Activated CD4-positive, alpha-beta T cell treated with anti-CD3 and anti-CD28 coated beads, Interleukin-2, amount 10 ng/mL, durations not matched to agents 7 days and 5 days (primary cell): ENCODE results near the gene NALCN. TPM values are rescaled to one million over a fixed set of nuclear protein-coding genes. Genes with fewer than 3 reads are reported as not detected.

Source experiments
- CTCF ChIA-PET: fragments of 350-600 bp; sonication (Branson Sonifier 250); formaldehyde crosslinking; loops from one replicate; lab custom pipeline; 2021; ENCODE audit warnings: antibody characterized with exemption; lab: Charles Lee
- POLR2A ChIA-PET: fragments of 350-600 bp; sonication (Branson Sonifier 250); formaldehyde crosslinking; loops from one replicate; lab custom pipeline; 2021; ENCODE audit warnings: antibody characterized with exemption; lab: Charles Lee
- DNase-seq: peaks from one replicate; pipeline ENCODE4 v3.0.0-alpha.2; 2020
- H3K27ac Mint-ChIP-seq: one replicate; pipeline ENCODE4 v1.8.0; 2021; ENCODE audit warnings: mild to moderate bottlenecking, moderate library complexity, mixed read lengths
- H3K27me3 Mint-ChIP-seq: one replicate; pipeline ENCODE4 v1.8.0; 2021; ENCODE audit warnings: mixed read lengths
- H3K36me3 Mint-ChIP-seq: one replicate; pipeline ENCODE4 v1.8.0; 2021; ENCODE audit warnings: low read depth, mixed read lengths
- H3K4me1 Mint-ChIP-seq: one replicate; pipeline ENCODE4 v1.8.0; 2021; ENCODE audit warnings: mixed read lengths
- H3K4me3 Mint-ChIP-seq: one replicate; pipeline ENCODE4 v1.8.0; 2021; ENCODE audit warnings: mild to moderate bottlenecking, moderate library complexity, mixed read lengths
- H3K9me3 Mint-ChIP-seq: one replicate; pipeline ENCODE4 v1.8.0; 2021; ENCODE audit warnings: mixed read lengths
- total RNA-seq, 2 experiments: library from RNA; stranded (reverse); gene quantifications; one replicate each; pipeline ENCODE4 v1.2.3, GENCODE V29; 2021

Gene NALCN
- total RNA-seq, 2 experiments from 2014 or later: not detected

DNA sequence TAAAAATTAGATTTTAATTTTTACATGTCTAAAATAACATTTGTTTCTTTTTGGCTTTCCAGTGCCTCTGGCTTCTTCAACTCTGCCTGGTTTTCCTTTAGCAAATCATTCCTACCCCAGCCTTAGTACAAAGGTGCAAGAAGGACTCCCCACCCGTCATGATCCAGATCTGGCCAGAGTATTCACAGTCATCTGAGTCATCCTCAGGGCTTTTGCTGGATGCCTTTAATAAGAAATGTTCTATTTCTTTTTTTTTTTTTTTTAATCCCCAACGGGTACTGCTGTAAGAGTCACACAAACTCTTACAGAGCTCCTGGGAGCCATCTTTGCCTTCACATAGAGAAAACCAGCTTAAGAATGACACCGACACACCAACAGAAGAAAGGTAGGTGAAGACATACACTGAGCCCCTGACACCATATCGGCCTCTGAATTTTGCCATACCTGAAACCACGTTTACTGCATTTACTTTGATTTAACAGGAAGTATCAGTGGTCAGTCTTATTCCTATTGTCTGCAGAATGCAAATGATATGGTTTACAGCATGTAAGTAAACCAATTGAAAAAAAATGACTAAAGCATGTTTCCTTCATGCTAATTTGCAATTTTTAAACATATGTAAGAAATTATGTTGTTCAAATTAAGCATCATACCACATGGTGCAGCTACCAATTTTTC, 184.4 kb downstream of the NALCN start:
- no peak for DNase-seq
- H3K9me3 Mint-ChIP-seq: no peaks in the 10 kb centered on the region
- no peak overlapping the region for H3K4me3 Mint-ChIP-seq
- CTCF ChIA-PET: interaction anchor here (0.6 kb wide), 1 partner anchor 542 kb away, joined by 3 read pairs; no protein-coding TSS in a partner anchor
- H3K27ac Mint-ChIP-seq: no peak overlapping the region
- POLR2A ChIA-PET: no interaction called here
- no peaks in the 10 kb centered on the region for H3K27me3 Mint-ChIP-seq
- H3K4me1 Mint-ChIP-seq: no peaks in the 10 kb centered on the region
- H3K36me3 Mint-ChIP-seq: no peaks in the 10 kb centered on the region

DNA sequence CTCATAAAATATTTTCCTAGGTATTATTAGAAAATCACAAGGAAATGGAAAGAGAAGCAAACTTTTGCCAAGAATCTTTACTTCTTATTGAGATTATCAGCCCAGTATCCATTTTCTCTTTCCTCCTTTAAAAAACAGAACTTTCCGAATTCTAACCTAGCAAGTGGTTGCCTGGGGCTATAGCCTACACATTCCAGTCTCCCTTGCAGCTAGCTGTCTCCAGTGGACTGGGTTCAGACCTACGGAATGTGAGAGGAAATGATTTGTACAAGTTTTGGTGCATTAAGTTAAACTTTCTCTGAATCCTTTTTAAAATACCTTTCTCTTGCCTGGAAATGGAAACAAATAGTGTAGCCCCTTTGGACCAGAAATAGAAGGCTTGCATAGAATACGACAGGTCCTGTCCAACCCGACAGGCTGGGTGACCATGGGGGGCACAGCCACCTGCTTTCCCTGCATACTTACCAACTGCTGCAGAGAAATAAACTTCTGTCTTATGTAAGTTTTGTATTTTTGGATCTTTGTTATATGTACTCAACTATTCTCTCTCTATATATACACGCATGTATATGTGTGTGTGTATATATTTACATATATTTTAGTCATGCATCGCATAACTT, 185.9 kb downstream of the NALCN start:
- no peaks in the 10 kb centered on the region for H3K4me1 Mint-ChIP-seq
- H3K36me3 Mint-ChIP-seq: no peaks in the 10 kb centered on the region
- H3K27ac Mint-ChIP-seq: no peak overlapping the region
- ChIA-PET CTCF (no interaction called here), POLR2A (no interaction called here)
- no peaks in the 10 kb centered on the region for H3K27me3 Mint-ChIP-seq
- H3K4me3 Mint-ChIP-seq: no peak overlapping the region
- no peaks in the 10 kb centered on the region for H3K9me3 Mint-ChIP-seq
- DNase-seq: no peak

DNA sequence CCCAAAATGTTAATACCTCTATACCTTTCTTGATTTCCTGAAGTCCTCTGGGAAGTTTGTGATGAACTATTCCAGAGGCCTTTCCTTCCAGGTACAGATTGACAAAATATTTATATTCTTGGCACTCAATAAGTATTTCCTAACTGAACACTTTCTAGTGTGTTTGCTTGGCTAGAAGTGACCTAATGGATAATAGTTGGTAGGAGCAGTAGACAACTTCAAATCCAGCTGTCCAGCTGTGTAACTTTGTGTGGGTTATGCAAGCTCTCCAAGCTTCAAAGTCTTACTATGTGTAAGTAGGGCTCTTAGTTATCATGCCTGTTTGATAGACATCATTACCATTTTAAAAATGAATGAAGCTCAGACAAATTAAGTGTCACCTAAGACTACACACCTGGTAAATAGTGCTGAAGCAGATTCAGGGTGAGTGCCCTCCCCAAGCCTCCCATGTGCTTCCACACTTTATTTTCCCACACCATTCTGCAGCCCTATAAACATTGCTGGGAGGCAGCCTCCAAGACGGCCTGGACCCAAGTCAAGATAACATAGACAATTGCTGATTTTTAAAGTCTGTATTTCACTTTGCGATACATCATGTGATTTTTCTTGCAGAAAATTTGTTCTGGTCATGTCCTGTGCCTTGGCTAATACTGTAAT, 196.6 kb downstream of the NALCN start:
- Mint-ChIP-seq H3K27ac (no peak overlapping the region), H3K27me3 (no peaks in the 10 kb centered on the region), H3K9me3 (no peaks in the 10 kb centered on the region), H3K4me1 (no peaks in the 10 kb centered on the region), H3K36me3 (no peaks in the 10 kb centered on the region), H3K4me3 (no peak overlapping the region)
- CTCF ChIA-PET: interaction anchor here (0.6 kb wide), 1 partner anchor 374 kb away, joined by 3 read pairs; no protein-coding TSS in a partner anchor
- DNase-seq: no peak
- POLR2A ChIA-PET: no interaction called here

DNA sequence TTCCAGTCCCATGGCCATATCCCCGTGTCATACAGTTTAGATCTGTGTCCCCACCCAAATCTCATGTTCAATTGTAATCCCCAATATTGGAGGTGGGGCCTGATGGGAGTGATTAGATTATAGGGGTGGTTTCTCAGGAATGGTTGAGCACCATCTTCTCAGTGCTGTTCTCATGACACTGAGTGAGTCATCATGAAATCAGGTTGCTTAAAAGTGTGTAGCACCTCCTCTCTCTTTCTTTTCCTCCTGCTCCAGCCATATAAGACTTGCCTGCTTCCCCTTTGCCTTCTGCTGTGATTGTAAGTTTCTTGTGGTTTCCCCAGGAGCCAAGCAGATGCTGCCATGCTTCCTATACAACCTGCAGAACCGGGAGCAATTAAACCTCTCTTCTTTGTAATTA, 197.8 kb downstream of the NALCN start:
- no peak for DNase-seq
- no peaks in the 10 kb centered on the region for H3K27me3 Mint-ChIP-seq
- no peak overlapping the region for H3K4me3 Mint-ChIP-seq
- H3K36me3 Mint-ChIP-seq: no peaks in the 10 kb centered on the region
- no peak overlapping the region for H3K27ac Mint-ChIP-seq
- no peaks in the 10 kb centered on the region for H3K4me1 Mint-ChIP-seq
- H3K9me3 Mint-ChIP-seq: no peaks in the 10 kb centered on the region
- ChIA-PET CTCF (no interaction called here), POLR2A (no interaction called here)

DNA sequence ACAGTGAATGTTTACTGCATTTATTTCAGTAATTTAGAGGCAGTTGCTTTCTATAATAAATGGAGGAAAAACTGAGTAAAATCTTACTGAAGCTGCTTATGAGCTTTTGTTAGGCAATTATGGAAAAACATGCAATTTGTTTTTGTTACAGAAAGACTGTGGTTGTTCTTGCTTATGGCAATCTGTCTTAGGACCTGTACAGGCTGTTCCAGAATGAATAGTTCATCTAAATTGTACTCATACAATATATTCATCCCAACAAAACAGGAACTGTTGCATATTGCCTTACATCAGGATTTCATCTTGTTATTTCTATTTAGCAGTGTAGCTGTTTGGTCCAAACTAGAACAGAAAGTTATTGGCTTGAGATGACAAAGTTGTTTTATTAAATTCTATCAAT, 199.2 kb downstream of the NALCN start:
- Mint-ChIP-seq H3K27me3 (no peaks in the 10 kb centered on the region), H3K36me3 (no peaks in the 10 kb centered on the region), H3K4me1 (no peaks in the 10 kb centered on the region), H3K9me3 (no peaks in the 10 kb centered on the region), H3K4me3 (no peak overlapping the region), H3K27ac (no peak overlapping the region)
- ChIA-PET CTCF (no interaction called here), POLR2A (no interaction called here)
- DNase-seq: no peak

DNA sequence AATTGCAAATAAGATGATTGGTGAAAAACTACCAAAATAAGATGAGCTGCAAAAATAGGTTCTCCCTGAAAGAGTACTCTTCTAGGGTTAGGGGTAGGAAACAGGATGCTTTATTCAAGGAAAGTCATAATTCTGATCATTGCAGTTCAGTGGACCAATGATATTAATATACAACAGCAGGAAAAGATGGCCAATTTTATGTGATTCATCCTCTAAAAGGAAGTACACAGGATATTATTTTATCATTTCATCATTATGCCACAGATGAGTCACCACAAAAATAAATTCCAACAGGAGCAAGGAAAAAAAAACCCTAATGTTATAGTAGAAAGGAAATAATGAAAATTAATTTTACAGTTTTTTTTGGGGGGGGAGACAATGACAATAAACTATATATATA, 205.0 kb downstream of the NALCN start:
- no peaks in the 10 kb centered on the region for H3K9me3 Mint-ChIP-seq
- H3K27ac Mint-ChIP-seq: no peak overlapping the region
- no peaks in the 10 kb centered on the region for H3K27me3 Mint-ChIP-seq
- no peak for DNase-seq
- H3K4me3 Mint-ChIP-seq: no peak overlapping the region
- no peaks in the 10 kb centered on the region for H3K36me3 Mint-ChIP-seq
- CTCF ChIA-PET: no interaction called here
- POLR2A ChIA-PET: no interaction called here
- H3K4me1 Mint-ChIP-seq: no peaks in the 10 kb centered on the region

DNA sequence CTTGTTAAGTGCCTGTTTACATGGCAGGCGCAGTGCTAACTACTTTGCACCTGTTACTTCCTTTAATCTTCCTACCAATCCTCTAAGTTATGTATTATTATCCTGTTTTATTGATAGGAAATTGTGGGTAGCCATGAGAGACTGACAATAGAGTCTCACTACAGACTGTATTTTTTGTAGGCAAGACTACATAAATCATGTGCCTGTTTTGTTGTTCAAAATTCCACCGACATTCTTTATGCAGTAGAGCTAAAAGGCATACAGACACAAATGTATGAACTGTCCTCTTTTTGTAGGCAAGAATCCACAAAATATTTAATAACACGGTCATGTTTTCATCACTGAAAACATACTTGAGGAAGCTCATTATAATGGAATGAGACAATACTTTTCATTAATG, 205.5 kb downstream of the NALCN start:
- ChIA-PET CTCF (no interaction called here), POLR2A (no interaction called here)
- Mint-ChIP-seq H3K9me3 (no peaks in the 10 kb centered on the region), H3K27ac (no peak overlapping the region), H3K36me3 (no peaks in the 10 kb centered on the region), H3K4me3 (no peak overlapping the region), H3K4me1 (no peaks in the 10 kb centered on the region), H3K27me3 (no peaks in the 10 kb centered on the region)
- DNase-seq: no peak

DNA sequence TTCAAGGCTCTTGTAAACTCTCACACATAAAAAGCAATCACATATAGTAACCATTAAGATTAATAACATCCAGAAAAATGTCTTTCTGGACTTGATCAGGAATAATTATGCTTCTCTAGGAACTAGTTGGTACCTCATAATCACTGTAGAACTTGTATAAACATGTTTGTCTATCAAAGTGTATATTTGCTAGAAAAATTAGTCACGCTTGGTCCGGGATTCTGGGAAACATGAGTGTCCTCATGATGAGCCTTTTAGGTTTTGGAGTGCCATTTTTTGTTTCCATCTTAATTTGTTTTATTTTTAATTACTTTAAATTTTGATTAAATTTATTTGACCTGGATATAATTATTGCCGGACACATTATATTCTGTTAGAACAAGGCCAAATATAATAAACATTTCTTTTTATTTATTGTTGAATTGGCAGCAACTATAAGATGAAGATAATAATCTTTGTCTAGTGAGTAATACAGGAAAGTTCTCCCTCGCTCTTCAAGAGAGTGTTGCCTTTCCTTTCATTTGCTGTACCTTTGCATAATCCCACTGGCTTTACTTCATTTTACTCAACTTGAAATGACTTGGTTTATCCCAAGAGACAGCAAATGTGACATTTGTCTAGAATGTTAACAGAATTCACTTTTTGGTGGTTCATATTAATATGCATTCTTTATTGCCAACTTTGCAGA, 207.0 kb downstream of the NALCN start:
- Mint-ChIP-seq H3K9me3 (no peaks in the 10 kb centered on the region), H3K27me3 (peaks cover 1% of the 10 kb centered on the region), H3K36me3 (no peaks in the 10 kb centered on the region), H3K4me1 (no peaks in the 10 kb centered on the region), H3K27ac (no peak overlapping the region), H3K4me3 (no peak overlapping the region)
- DNase-seq: no peak
- CTCF ChIA-PET: no interaction called here
- POLR2A ChIA-PET: no interaction called here

DNA sequence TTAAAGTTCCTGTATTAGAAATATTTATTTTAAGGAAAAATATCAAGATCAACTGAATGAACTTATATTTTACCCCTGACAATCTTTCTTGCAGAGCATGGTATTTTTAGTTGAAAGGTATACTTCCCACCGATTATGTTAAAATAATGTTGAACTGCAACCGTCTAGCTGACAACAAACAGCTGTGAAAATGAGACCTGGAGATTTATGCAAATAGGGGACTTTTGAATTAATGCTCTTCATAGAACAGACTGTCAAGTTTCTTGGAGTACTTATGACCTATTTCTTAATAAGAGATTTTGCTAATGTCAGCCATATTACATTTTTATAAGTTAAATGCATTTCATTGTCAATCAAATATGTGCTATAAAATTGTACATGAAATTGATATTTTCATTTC, 210.9 kb downstream of the NALCN start:
- no peaks in the 10 kb centered on the region for H3K4me1 Mint-ChIP-seq
- H3K4me3 Mint-ChIP-seq: no peak overlapping the region

DNA sequence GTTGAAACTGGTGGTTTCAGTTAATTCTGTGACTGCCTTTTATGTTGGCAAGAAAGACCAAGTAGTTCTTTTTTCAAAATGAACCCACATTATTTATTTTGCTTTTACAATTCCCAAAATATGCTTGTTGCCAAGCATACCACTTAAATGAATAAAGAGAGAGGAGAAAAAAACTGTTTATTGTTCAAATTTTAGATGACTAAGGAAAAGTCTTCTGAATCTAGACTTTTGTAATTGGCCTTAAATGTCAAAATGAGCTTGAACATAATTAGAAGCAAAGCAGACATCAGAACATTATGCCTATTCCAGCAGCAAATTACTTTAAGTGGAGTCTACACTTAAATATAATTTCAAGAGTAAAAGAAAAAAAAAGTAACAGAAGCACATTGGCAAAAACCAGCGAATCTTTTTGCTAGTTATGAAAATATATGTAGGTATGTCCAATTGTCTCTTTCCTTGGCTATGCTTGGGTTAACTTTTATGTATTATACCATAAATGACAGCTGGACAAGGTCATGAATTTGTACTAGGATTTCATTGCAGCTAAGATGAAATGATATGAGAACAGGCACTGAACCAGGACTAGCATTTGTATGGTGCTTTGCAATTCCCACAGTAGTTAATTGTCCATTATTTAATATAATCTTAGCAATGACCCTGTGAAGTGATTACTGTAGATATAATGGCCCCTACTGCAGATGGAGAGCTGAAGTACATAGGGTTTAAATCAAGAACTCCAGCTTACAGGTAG, 211.9 kb downstream of the NALCN start:
- H3K27me3 Mint-ChIP-seq: peaks cover 1% of the 10 kb centered on the region
- DNase-seq: no peak
- no peak overlapping the region for H3K27ac Mint-ChIP-seq
- no peaks in the 10 kb centered on the region for H3K9me3 Mint-ChIP-seq
- no peaks in the 10 kb centered on the region for H3K36me3 Mint-ChIP-seq
- CTCF ChIA-PET: no interaction called here
- no peak overlapping the region for H3K4me3 Mint-ChIP-seq
- POLR2A ChIA-PET: no interaction called here
- no peaks in the 10 kb centered on the region for H3K4me1 Mint-ChIP-seq

More for the DNA sequence above, 210.9 kb downstream of the NALCN start:
- POLR2A ChIA-PET: no interaction called here
- no peak overlapping the region for H3K27ac Mint-ChIP-seq
- H3K27me3 Mint-ChIP-seq: peaks cover 1% of the 10 kb centered on the region
- no peak for DNase-seq
- CTCF ChIA-PET: no interaction called here
- H3K9me3 Mint-ChIP-seq: no peaks in the 10 kb centered on the region
- H3K36me3 Mint-ChIP-seq: no peaks in the 10 kb centered on the region

DNA sequence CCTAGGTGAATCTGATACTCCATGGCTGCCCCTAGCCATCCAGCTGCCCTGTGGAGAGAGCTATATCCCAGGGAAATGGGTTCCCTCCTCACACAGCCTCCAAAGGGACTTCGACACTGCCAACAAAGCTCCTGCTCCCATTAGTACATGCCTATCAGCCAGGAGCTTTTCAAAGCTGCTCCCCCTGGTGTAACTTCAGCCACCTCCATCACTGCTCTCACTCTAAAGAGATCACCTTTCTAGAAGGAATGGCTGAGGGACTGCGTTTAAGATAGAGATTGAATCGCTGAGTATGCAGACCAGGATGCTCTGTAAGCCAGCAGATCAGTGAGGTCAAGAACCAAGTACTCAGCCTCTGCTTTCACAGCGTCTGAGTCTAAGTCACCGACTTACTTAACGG, 213.7 kb downstream of the NALCN start:
- no peaks in the 10 kb centered on the region for H3K36me3 Mint-ChIP-seq
- DNase-seq: no peak
- ChIA-PET CTCF (no interaction called here), POLR2A (no interaction called here)
- peaks cover 1% of the 10 kb centered on the region for H3K27me3 Mint-ChIP-seq
- no peaks in the 10 kb centered on the region for H3K4me1 Mint-ChIP-seq
- no peak overlapping the region for H3K4me3 Mint-ChIP-seq
- H3K9me3 Mint-ChIP-seq: no peaks in the 10 kb centered on the region
- H3K27ac Mint-ChIP-seq: no peak overlapping the region

DNA sequence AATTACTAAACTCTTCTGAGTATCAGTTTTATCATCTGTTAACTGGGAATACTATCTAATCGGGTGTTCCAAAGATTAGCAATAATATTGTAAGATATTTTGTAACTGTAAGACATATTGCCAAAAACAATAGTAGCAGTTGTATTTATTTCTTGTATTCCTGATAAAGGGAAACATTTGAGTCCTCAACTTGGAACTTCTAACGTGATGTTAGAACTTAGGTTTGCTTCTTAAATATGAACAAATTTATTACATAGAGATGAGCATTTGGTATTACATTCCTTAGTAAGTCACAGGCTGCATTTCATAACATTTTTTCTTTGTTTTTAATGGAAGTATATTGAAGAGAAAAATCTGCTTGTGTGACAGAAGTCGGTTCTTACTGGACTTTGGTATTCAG, 225.3 kb downstream of the NALCN start:
- Mint-ChIP-seq H3K9me3 (no peaks in the 10 kb centered on the region), H3K4me3 (no peak overlapping the region), H3K36me3 (no peaks in the 10 kb centered on the region), H3K27ac (no peak overlapping the region), H3K27me3 (peaks cover 4% of the 10 kb centered on the region), H3K4me1 (no peaks in the 10 kb centered on the region)
- DNase-seq: no peak
- ChIA-PET CTCF (no interaction called here), POLR2A (no interaction called here)
